WTC11 (cell line): Measurements from ENCODE around the gene NSMCE3. TPM values are rescaled to one million over a fixed set of nuclear protein-coding genes. Genes with fewer than 3 reads are reported as not detected.

ENCODE experiments used
- ATAC-seq: fragments of 200-7000 bp; cut with Tn5 transposase; 2 replicates; pipeline ENCODE4 v1.10.0; 2021; ENCODE audit warnings: mild to moderate bottlenecking, moderate library complexity
- CTCF ChIA-PET: fragments of 300-600 bp; sonication (Branson Sonifier 250); formaldehyde crosslinking; loops from one replicate; lab custom pipeline; 2021; ENCODE audit warnings: antibody characterized with exemption; lab: Charles Lee
- POLR2A ChIA-PET: fragments of 350-600 bp; sonication (Branson Sonifier 250); formaldehyde crosslinking; loops from one replicate; lab custom pipeline; 2021; ENCODE audit warnings: antibody characterized with exemption; lab: Charles Lee
- DNase-seq: peaks from one replicate; pipeline ENCODE4 v3.0.0; 2021; ENCODE audit warnings: low spot score
- H3K27ac Mint-ChIP-seq: 2 replicates; pipeline ENCODE4 v1.8.0; 2021; ENCODE audit warnings: mixed read lengths
- H3K27me3 Mint-ChIP-seq: 2 replicates; pipeline ENCODE4 v1.8.0; 2021; ENCODE audit warnings: low read depth, mild to moderate bottlenecking, moderate library complexity, mixed read lengths
- H3K36me3 Mint-ChIP-seq: 2 replicates; pipeline ENCODE4 v1.8.0; 2021; ENCODE audit warnings: mixed read lengths
- H3K4me1 Mint-ChIP-seq: 2 replicates; pipeline ENCODE4 v1.8.0; 2022; ENCODE audit warnings: mixed read lengths
- H3K4me3 Mint-ChIP-seq: 2 replicates; pipeline ENCODE4 v1.8.0; 2021; ENCODE audit warnings: mild to moderate bottlenecking, moderate library complexity, mixed read lengths
- H3K9me3 Mint-ChIP-seq: 2 replicates; pipeline ENCODE4 v1.8.0; 2021; ENCODE audit warnings: mixed read lengths
- ATF1 ChIP-seq: sonication (generic); formaldehyde crosslinking; IDR thresholded peaks from 2 replicates; pipeline ENCODE4 v1.8.1; 2023; ENCODE audit warnings: mild to moderate bottlenecking, moderate library complexity, missing genetic modification reagents
- E2F1 ChIP-seq: sonication (generic); formaldehyde crosslinking; IDR thresholded peaks from 2 replicates; pipeline ENCODE4 v1.8.0; 2022; ENCODE audit warnings: mild to moderate bottlenecking, missing genetic modification reagents
- ETV6 ChIP-seq: sonication (generic); formaldehyde crosslinking; IDR thresholded peaks from 2 replicates; pipeline ENCODE4 v1.8.1; 2022; ENCODE audit warnings: mild to moderate bottlenecking, missing genetic modification reagents
- FOXP1 ChIP-seq: sonication (generic); formaldehyde crosslinking; IDR thresholded peaks from 2 replicates; pipeline ENCODE4 v1.8.0; 2022; ENCODE audit warnings: missing genetic modification reagents, mild to moderate bottlenecking, moderate library complexity, borderline replicate concordance
- GABPB1 ChIP-seq: sonication (generic); formaldehyde crosslinking; IDR thresholded peaks from 2 replicates; pipeline ENCODE4 v1.8.1; 2023; ENCODE audit warnings: mild to moderate bottlenecking, missing genetic modification reagents
- HMGA2 ChIP-seq: fragments of 250-450 bp; sonication (Bioruptor Pico); IDR thresholded peaks from 2 replicates; pipeline ENCODE4 v1.4.0; 2021; ENCODE audit warnings: mild to moderate bottlenecking, moderate library complexity
- IRF2 ChIP-seq: sonication (generic); formaldehyde crosslinking; IDR thresholded peaks from 2 replicates; pipeline ENCODE4 v1.8.0; 2022; ENCODE audit warnings: low read depth, missing genetic modification reagents, borderline replicate concordance
- JUN ChIP-seq: sonication (generic); formaldehyde crosslinking; IDR thresholded peaks from 2 replicates; pipeline ENCODE4 v1.8.0; 2023; ENCODE audit warnings: mild to moderate bottlenecking, missing genetic modification reagents
- MYBL2 ChIP-seq: sonication (generic); formaldehyde crosslinking; IDR thresholded peaks from 2 replicates; pipeline ENCODE4 v1.8.1; 2023; ENCODE audit warnings: mild to moderate bottlenecking, moderate library complexity, missing genetic modification reagents
- NFATC4 ChIP-seq: fragments of 250-450 bp; sonication (Bioruptor Pico); IDR thresholded peaks from 2 replicates; pipeline ENCODE4 v1.9.0; 2021; ENCODE audit warnings: mild to moderate bottlenecking
- NFE2L1 ChIP-seq: sonication (generic); formaldehyde crosslinking; IDR thresholded peaks from 2 replicates; pipeline ENCODE4 v1.8.1; 2023; ENCODE audit warnings: missing genetic modification reagents
- NFYB ChIP-seq: sonication (generic); formaldehyde crosslinking; conservative IDR thresholded peaks from 2 replicates; pipeline ENCODE4 v1.8.0; 2022; ENCODE audit warnings: low read depth, missing genetic modification reagents
- OVOL2 ChIP-seq: fragments of 250-450 bp; sonication (Bioruptor Pico); IDR thresholded peaks from 2 replicates; pipeline ENCODE4 v1.9.0; 2021; ENCODE audit warnings: mild to moderate bottlenecking, borderline replicate concordance
- PRRX2 ChIP-seq: fragments of 250-450 bp; sonication (Bioruptor Pico); IDR thresholded peaks from 2 replicates; pipeline ENCODE4 v1.8.0; 2021; ENCODE audit warnings: mild to moderate bottlenecking
- SOX15 ChIP-seq: fragments of 250-450 bp; sonication (Bioruptor Pico); IDR thresholded peaks from 2 replicates; pipeline ENCODE4 v1.9.0; 2021; ENCODE audit warnings: mild to moderate bottlenecking
- SP1 ChIP-seq: sonication (generic); formaldehyde crosslinking; conservative IDR thresholded peaks from 2 replicates; pipeline ENCODE4 v1.8.1; 2022; ENCODE audit warnings: missing genetic modification reagents
- ZNF138 ChIP-seq: sonication (generic); formaldehyde crosslinking; conservative IDR thresholded peaks from 2 replicates; pipeline ENCODE4 v1.8.1; 2022; ENCODE audit warnings: mild to moderate bottlenecking, moderate library complexity, missing genetic modification reagents
- ZNF219 ChIP-seq: sonication (generic); formaldehyde crosslinking; IDR thresholded peaks from 2 replicates; pipeline ENCODE4 v1.8.0; 2023; ENCODE audit warnings: missing genetic modification reagents, mild to moderate bottlenecking, borderline replicate concordance
- ZNF263 ChIP-seq: sonication (generic); formaldehyde crosslinking; IDR thresholded peaks from 2 replicates; pipeline ENCODE4 v1.8.1; 2022; ENCODE audit warnings: low read depth, mild to moderate bottlenecking, moderate library complexity, missing genetic modification reagents
- ZNF396 ChIP-seq: fragments of 250-450 bp; sonication (Bioruptor Pico); IDR thresholded peaks from 2 replicates; pipeline ENCODE4 v1.8.0; 2021; ENCODE audit warnings: mild to moderate bottlenecking, moderate library complexity, borderline replicate concordance
- ZNF532 ChIP-seq: fragments of 250-450 bp; sonication (Bioruptor Pico); IDR thresholded peaks from 2 replicates; pipeline ENCODE4 v1.9.0; 2021; ENCODE audit warnings: mild to moderate bottlenecking, borderline replicate concordance
- ZSCAN18 ChIP-seq: fragments of 250-450 bp; sonication (Bioruptor Pico); IDR thresholded peaks from 2 replicates; pipeline ENCODE4 v2.1.2; 2022; ENCODE audit warnings: mild to moderate bottlenecking, moderate library complexity
- total RNA-seq: library from RNA; stranded (reverse); gene quantifications from 3 replicates; pipeline ENCODE4 v1.2.3, GENCODE V29; 2021
- TF ChIP-seq, protein P1 (sequence below): sonication (generic); formaldehyde crosslinking; IDR thresholded peaks from 2 replicates; pipeline ENCODE4 v1.8.1; 2023; ENCODE audit warnings: mild to moderate bottlenecking, missing genetic modification reagents
- TF ChIP-seq, protein P2 (sequence below): sonication (generic); formaldehyde crosslinking; IDR thresholded peaks from 2 replicates; pipeline ENCODE4 v1.8.0; 2022; ENCODE audit warnings: mild to moderate bottlenecking, missing genetic modification reagents
- TF ChIP-seq, protein P3 (sequence below): sonication (generic); formaldehyde crosslinking; IDR thresholded peaks from 2 replicates; pipeline ENCODE4 v1.8.0; 2022; ENCODE audit warnings: missing genetic modification reagents

Gene NSMCE3
- total RNA-seq, 1 experiment from 2014 or later, result 6.6 TPM

GRCh38 chr15:29266052-29266582 lies 3.5 kb downstream of the NSMCE3 start:
- Mint-ChIP-seq H3K4me1 (peaks cover 33% of the 10 kb centered on the region), H3K36me3 (no peaks in the 10 kb centered on the region), H3K27ac (no peak overlapping the region), H3K4me3 (no peak overlapping the region), H3K9me3 (no peaks in the 10 kb centered on the region), H3K27me3 (no peaks in the 10 kb centered on the region)
- CTCF ChIA-PET, result interaction anchor here (1.0 kb wide), 1 partner anchor 126 kb away, joined by 3 read pairs; no protein-coding TSS in a partner anchor
- POLR2A ChIA-PET, result no interaction called here
- TF ChIP-seq, protein P1, sequence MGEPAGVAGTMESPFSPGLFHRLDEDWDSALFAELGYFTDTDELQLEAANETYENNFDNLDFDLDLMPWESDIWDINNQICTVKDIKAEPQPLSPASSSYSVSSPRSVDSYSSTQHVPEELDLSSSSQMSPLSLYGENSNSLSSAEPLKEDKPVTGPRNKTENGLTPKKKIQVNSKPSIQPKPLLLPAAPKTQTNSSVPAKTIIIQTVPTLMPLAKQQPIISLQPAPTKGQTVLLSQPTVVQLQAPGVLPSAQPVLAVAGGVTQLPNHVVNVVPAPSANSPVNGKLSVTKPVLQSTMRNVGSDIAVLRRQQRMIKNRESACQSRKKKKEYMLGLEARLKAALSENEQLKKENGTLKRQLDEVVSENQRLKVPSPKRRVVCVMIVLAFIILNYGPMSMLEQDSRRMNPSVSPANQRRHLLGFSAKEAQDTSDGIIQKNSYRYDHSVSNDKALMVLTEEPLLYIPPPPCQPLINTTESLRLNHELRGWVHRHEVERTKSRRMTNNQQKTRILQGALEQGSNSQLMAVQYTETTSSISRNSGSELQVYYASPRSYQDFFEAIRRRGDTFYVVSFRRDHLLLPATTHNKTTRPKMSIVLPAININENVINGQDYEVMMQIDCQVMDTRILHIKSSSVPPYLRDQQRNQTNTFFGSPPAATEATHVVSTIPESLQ (CRISPR knock-in tag), result no peak
- TF ChIP-seq FOXP1 (CRISPR knock-in tag) (no peak), HMGA2 (CRISPR knock-in tag) (no peak), NFYB (CRISPR knock-in tag) (no peak), ZNF219 (CRISPR knock-in tag) (no peak), E2F1 (no peak), IRF2 (CRISPR knock-in tag) (no peak), ETV6 (CRISPR knock-in tag) (no peak), PRRX2 (CRISPR knock-in tag) (no peak), JUN (CRISPR knock-in tag) (no peak), ZNF396 (no peak), NFATC4 (CRISPR knock-in tag) (no peak), OVOL2 (CRISPR knock-in tag) (no peak), ZSCAN18 (CRISPR knock-in tag) (no peak), SOX15 (CRISPR knock-in tag) (no peak), MYBL2 (CRISPR knock-in tag) (no peak)
- TF ChIP-seq, protein P2, sequence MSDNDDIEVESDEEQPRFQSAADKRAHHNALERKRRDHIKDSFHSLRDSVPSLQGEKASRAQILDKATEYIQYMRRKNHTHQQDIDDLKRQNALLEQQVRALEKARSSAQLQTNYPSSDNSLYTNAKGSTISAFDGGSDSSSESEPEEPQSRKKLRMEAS (CRISPR knock-in tag), result no peak
- TF ChIP-seq, protein P3, sequence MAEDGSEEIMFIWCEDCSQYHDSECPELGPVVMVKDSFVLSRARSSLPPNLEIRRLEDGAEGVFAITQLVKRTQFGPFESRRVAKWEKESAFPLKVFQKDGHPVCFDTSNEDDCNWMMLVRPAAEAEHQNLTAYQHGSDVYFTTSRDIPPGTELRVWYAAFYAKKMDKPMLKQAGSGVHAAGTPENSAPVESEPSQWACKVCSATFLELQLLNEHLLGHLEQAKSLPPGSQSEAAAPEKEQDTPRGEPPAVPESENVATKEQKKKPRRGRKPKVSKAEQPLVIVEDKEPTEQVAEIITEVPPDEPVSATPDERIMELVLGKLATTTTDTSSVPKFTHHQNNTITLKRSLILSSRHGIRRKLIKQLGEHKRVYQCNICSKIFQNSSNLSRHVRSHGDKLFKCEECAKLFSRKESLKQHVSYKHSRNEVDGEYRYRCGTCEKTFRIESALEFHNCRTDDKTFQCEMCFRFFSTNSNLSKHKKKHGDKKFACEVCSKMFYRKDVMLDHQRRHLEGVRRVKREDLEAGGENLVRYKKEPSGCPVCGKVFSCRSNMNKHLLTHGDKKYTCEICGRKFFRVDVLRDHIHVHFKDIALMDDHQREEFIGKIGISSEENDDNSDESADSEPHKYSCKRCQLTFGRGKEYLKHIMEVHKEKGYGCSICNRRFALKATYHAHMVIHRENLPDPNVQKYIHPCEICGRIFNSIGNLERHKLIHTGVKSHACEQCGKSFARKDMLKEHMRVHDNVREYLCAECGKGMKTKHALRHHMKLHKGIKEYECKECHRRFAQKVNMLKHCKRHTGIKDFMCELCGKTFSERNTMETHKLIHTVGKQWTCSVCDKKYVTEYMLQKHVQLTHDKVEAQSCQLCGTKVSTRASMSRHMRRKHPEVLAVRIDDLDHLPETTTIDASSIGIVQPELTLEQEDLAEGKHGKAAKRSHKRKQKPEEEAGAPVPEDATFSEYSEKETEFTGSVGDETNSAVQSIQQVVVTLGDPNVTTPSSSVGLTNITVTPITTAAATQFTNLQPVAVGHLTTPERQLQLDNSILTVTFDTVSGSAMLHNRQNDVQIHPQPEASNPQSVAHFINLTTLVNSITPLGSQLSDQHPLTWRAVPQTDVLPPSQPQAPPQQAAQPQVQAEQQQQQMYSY, result no peak
- ATAC-seq (no peak), DNase-seq (no peak)

DNA sequence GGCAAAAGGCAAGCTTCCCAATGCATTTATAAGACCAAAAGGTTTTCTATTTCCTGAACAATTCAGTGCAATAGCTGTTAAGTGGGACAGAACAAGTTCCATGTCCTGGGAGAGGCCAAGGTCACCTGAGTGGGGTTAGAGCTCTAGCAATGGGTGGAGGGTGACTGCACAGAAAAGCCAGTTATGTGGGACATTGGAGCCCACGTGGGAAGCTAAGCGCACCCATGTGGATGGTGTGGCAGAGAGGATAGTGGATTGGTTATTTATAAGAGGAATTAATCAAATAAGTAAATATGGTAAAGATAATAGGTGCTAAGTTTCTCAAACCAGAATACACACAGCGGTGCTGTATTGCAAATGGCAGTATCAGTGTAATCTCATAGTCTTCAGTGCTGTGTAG lies 6.3 kb downstream of the NSMCE3 start:
- CTCF ChIA-PET, result interaction anchor here (1.0 to 2.8 kb wide), 2 partner anchors 123 to 161 kb away, joined by 4 to 13 read pairs; no protein-coding TSS in a partner anchor
- H3K27ac Mint-ChIP-seq, result no peak overlapping the region
- no peak for TF ChIP-seq ZNF138 (CRISPR knock-in tag)
- TF ChIP-seq ZNF532, result no peak
- no peak for TF ChIP-seq NFE2L1
- no peak for TF ChIP-seq PRRX2 (CRISPR knock-in tag)
- TF ChIP-seq SP1, result no peak
- TF ChIP-seq ATF1, result no peak
- TF ChIP-seq ZNF263 (CRISPR knock-in tag), result no peak
- TF ChIP-seq GABPB1 (CRISPR knock-in tag), result no peak

More for the DNA sequence above, 6.3 kb downstream of the NSMCE3 start:
- Mint-ChIP-seq H3K4me3 (no peak overlapping the region), H3K9me3 (no peaks in the 10 kb centered on the region), H3K36me3 (no peaks in the 10 kb centered on the region), H3K4me1 (peaks cover 31% of the 10 kb centered on the region), H3K27me3 (no peaks in the 10 kb centered on the region)
- POLR2A ChIA-PET, result no interaction called here
- no peak for DNase-seq
- no peak for ATAC-seq
